Memory B cell (primary cell): ENCODE measurements around the gene CIBAR2.

ENCODE experiments used
- ATAC-seq: fragments of 150-1000 bp; cut with Tn5 transposase; 2 replicates; pipeline ENCODE4 v1.10.0; 2021; ENCODE audit warnings: low read depth, mild to moderate bottlenecking, moderate library complexity
- DNase-seq, 2 donors: peaks; one replicate each; pipeline ENCODE4 v3.0.0; 2022; ENCODE audit warnings: low spot score in 2 of 2
- H3K27ac Mint-ChIP-seq: one replicate; pipeline ENCODE4 v1.8.0; 2022; ENCODE audit warnings: mild to moderate bottlenecking, moderate library complexity, mixed read lengths
- H3K27me3 Mint-ChIP-seq: one replicate; pipeline ENCODE4 v1.8.0; 2022; ENCODE audit warnings: mixed read lengths
- H3K36me3 Mint-ChIP-seq: one replicate; pipeline ENCODE4 v1.8.0; 2022; ENCODE audit warnings: mild to moderate bottlenecking, mixed read lengths
- H3K4me1 Mint-ChIP-seq: one replicate; pipeline ENCODE4 v1.8.0; 2022; ENCODE audit warnings: mixed read lengths
- H3K4me3 Mint-ChIP-seq: one replicate; pipeline ENCODE4 v1.8.0; 2022; ENCODE audit warnings: mild to moderate bottlenecking, moderate library complexity, mixed read lengths
- H3K9me3 Mint-ChIP-seq: one replicate; pipeline ENCODE4 v1.8.0; 2022; ENCODE audit warnings: mixed read lengths

CIBAR2 gene

DNA sequence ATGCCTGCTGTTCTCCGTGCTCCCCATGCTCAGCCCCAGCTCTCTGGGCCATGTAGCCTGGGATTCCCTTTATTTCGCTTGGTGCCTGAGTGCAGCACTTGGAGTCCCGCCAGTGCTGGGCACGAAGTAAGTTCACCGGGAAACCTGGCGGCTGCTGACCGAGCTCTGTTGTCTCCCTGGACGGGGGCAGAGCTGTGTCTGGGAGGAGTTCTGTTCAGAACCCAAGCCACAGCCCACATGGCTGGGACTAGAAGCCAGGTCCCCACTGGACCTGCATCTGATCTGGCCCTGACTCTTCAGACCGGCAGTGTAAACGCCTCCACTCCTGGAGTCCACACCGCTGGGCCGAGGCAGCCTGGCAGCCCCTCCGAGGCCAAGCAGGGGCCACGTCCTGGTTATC lies 37.5 kb upstream of the CIBAR2 start:
- Mint-ChIP-seq H3K4me3 (no peak overlapping the region), H3K9me3 (no peaks in the 10 kb centered on the region), H3K27ac (no peak overlapping the region), H3K36me3 (no peaks in the 10 kb centered on the region), H3K27me3 (peaks cover 17% of the 10 kb centered on the region), H3K4me1 (peaks cover 6% of the 10 kb centered on the region)
- no peak for DNase-seq
- ATAC-seq = no peak

DNA sequence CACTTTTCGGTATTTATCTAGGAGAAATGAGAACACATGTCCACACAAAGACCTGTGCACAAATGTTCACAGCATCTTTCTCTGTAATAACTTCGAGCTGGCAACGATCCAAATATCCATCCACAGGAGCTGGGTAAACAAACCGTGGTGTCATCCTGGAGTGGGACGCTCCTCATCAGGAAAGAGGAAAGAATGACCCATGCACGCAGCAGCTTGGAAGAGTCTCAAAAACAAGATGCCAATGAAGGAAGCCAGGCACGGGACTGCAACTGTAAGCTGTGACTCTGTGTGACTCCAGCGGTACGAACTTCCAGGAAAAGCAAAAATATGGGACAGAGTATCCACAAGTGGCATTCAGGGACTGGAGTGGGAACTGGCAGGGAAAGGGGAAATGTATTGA lies 36.7 kb upstream of the CIBAR2 start:
- no peak for DNase-seq
- no peak for ATAC-seq
- Mint-ChIP-seq H3K4me1 (peaks cover 6% of the 10 kb centered on the region), H3K4me3 (no peak overlapping the region), H3K27me3 (peaks cover 18% of the 10 kb centered on the region), H3K36me3 (no peaks in the 10 kb centered on the region), H3K9me3 (no peaks in the 10 kb centered on the region), H3K27ac (no peak overlapping the region)

DNA sequence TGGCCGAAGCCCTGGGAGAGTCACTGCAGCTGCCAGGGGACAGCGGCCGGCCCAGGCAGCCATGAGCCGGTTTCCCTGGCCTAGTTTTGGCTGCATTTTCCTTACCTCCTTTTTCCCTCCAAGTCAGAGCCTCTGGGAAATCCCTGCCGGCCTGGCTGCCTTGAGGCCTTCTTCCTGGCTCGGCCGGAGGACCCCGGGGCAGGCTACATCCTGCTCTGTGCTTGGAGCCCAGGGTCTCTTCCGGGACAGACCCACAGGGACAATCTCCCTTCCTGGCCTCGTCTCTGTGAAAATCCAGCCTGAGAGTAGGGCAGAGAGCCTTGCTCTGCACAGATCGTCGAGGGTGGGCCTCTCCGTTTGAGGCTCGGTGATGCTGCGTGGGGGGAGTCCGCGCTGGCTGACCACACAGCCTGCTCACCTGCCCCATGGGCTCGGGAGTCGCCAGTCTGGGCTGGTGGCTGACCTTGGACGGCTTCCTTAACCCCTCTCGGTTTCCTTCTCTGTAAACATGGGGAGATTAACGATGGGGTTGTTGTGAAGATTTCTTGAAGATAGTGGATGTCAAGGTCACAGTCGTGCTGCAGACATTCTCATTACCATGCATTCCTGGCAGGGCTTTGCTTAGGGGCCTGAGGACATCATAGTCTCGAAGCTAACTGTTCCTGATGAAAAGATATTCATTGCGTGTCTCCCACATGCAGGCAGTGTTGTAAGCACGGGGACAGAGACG lies 34.8 kb upstream of the CIBAR2 start:
- no peaks in the 10 kb centered on the region for H3K36me3 Mint-ChIP-seq
- peaks cover 25% of the 10 kb centered on the region for H3K27me3 Mint-ChIP-seq
- H3K4me1 Mint-ChIP-seq = peaks cover 6% of the 10 kb centered on the region
- ATAC-seq = no peak
- no peak overlapping the region for H3K27ac Mint-ChIP-seq
- no peak for DNase-seq
- H3K4me3 Mint-ChIP-seq = no peak overlapping the region
- no peaks in the 10 kb centered on the region for H3K9me3 Mint-ChIP-seq

DNA sequence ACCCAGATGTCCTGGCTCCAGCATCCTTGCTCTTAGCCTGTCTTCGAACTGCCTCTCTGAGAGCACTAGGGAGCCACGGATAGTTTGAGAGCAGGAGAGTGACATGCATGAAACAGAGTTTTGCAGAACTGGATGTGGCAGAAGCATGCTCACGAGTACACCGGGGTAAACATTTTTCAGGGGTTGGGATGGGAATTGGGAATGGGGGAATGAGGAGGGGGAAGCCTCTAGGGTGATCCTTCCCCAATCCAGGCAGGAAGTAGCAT lies 34.2 kb upstream of the CIBAR2 start:
- Mint-ChIP-seq H3K4me3 (no peak overlapping the region), H3K27me3 (peaks cover 26% of the 10 kb centered on the region), H3K36me3 (no peaks in the 10 kb centered on the region), H3K4me1 (peaks cover 6% of the 10 kb centered on the region), H3K27ac (no peak overlapping the region), H3K9me3 (no peaks in the 10 kb centered on the region)
- ATAC-seq = no peak
- no peak for DNase-seq

GRCh38 chr16:85145734-85146531 lies 33.7 kb upstream of the CIBAR2 start:
- no peak for DNase-seq
- no peak overlapping the region for H3K27ac Mint-ChIP-seq
- H3K4me3 Mint-ChIP-seq = no peak overlapping the region
- peaks cover 22% of the 10 kb centered on the region for H3K27me3 Mint-ChIP-seq
- H3K4me1 Mint-ChIP-seq = peaks cover 3% of the 10 kb centered on the region
- H3K9me3 Mint-ChIP-seq = no peaks in the 10 kb centered on the region
- ATAC-seq = no peak
- H3K36me3 Mint-ChIP-seq = no peaks in the 10 kb centered on the region

- Mint-ChIP-seq H3K27ac (no peak overlapping the region), H3K9me3 (no peaks in the 10 kb centered on the region), H3K27me3 (peaks cover 16% of the 10 kb centered on the region), H3K36me3 (no peaks in the 10 kb centered on the region), H3K4me1 (no peaks in the 10 kb centered on the region), H3K4me3 (no peak overlapping the region)
- DNase-seq = no peak
- no peak for ATAC-seq
These were observed 32.9 kb upstream of the CIBAR2 start for GRCh38 chr16:85145188-85145587.

GRCh38 chr16:85144026-85144915 lies 32.0 kb upstream of the CIBAR2 start:
- ATAC-seq = no peak
- Mint-ChIP-seq H3K4me1 (no peaks in the 10 kb centered on the region), H3K36me3 (no peaks in the 10 kb centered on the region), H3K4me3 (no peak overlapping the region), H3K27ac (no peak overlapping the region), H3K9me3 (no peaks in the 10 kb centered on the region), H3K27me3 (peaks cover 23% of the 10 kb centered on the region)
- no peak for DNase-seq

DNA sequence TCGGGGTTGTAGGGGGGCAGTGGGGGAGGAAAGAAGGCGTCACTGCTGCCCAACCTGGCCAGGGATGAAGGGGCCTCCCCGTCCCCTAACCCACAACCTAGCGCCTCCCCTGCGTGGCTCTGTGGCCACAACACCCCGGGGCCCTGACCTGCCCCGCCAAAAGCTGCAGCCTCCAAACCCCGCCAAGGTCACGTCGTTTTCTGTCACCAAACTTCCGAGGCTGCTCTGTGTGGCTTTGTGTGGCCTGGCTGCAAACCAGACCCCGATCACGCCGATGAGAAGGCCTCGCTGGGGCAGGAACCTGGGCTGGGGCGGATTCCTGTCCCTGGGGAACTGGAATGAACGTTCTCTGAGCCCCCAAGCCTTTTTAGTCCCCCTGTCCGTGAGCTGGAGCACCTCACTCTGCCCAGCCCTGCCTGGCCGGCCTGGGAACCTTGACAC lies 30.5 kb upstream of the CIBAR2 start:
- H3K36me3 Mint-ChIP-seq = peaks cover under 1% of the 10 kb centered on the region
- no peak overlapping the region for H3K27ac Mint-ChIP-seq
- ATAC-seq (no peak), DNase-seq (no peak)
- peaks cover 31% of the 10 kb centered on the region for H3K27me3 Mint-ChIP-seq
- peaks cover 2% of the 10 kb centered on the region for H3K4me1 Mint-ChIP-seq
- no peaks in the 10 kb centered on the region for H3K9me3 Mint-ChIP-seq
- no peak overlapping the region for H3K4me3 Mint-ChIP-seq

DNA sequence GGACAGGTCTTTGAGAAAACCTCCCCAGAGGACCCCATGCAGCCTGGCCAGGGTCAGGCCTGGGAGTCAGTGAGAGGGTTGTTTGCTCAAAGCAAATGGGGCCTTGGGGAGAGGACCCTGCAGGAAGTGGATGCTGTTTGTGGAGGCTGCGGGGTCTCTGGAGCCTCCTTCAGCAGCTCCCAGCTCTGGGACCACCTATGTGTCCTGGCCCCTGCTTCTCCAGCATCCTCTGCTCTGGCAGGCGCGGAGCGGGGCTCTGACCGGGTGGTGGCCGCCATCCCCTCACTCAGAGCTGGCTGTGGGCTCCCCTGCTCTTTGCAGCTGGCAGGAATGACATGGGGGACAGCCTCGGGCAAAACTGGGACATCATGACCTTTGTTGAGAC lies 29.8 kb upstream of the CIBAR2 start:
- ATAC-seq (no peak), DNase-seq (no peak)
- H3K4me3 Mint-ChIP-seq = no peak overlapping the region
- peaks cover 5% of the 10 kb centered on the region for H3K4me1 Mint-ChIP-seq
- H3K27ac Mint-ChIP-seq = no peak overlapping the region
- peaks cover 30% of the 10 kb centered on the region for H3K27me3 Mint-ChIP-seq
- no peaks in the 10 kb centered on the region for H3K9me3 Mint-ChIP-seq
- H3K36me3 Mint-ChIP-seq = peaks cover 2% of the 10 kb centered on the region

DNA sequence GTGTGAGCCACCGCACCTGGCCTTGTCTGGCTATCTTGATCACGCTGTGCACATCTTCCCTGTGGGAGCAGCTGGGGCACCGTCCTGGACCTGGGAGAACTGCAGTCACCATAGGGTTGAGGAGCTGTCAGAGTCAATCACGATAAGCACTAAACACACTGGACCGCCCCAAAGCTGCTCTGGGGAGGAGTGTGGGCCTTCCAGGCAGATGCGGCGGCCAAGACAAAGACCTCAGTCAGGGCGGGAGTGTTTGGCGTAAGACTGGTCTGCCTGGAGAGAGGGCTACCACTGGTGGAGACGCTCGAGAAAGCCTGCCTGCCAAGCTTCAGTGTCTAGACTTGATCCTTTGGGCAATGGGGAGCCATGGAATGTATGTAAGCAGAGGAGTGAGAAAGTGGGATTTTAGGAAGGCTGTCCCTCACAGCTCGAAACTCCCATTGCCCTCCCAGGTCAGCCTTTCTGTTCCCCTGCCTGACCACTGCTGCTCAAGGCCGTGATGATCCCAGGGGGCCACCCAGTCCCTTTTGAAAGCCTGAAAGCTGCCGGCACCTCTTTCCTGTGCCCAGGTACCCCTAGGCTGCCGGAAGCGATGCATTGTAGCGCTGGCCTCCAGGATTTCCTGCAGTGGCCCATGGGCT lies 29.3 kb upstream of the CIBAR2 start:
- no peak for DNase-seq
- no peak for ATAC-seq
- Mint-ChIP-seq H3K4me3 (no peak overlapping the region), H3K9me3 (no peaks in the 10 kb centered on the region), H3K36me3 (peaks cover 2% of the 10 kb centered on the region), H3K27ac (no peak overlapping the region), H3K27me3 (peaks cover 30% of the 10 kb centered on the region), H3K4me1 (peaks cover 8% of the 10 kb centered on the region)

DNA sequence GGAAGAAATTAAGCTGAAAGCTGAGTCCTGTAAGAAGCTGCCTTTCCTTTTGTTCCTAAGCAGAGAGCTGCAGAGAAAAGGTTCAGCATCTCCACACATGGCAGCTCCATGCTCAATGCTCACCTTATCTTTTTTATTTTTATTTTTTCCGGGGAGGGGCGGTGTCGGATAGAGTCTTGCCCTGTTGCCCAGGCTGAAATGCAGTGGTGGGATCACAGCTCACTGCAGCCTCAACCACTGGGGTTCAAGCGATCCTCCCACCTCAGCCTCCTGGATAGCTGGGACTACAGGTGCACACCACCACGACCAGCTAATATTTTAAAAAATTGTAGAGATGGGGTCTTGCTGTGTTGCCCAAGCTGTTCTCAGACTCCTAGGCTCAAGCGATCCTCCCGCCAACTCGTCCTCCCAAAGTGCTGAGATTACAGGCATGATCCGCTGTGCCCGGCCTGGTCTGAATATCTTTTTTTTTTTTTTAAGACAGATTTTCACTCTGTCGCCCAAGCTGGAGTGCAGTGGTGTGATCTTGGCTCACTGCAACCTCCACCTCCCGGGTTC lies 28.3 kb upstream of the CIBAR2 start:
- peaks cover 30% of the 10 kb centered on the region for H3K27me3 Mint-ChIP-seq
- ATAC-seq (no peak), DNase-seq (no peak)
- no peaks in the 10 kb centered on the region for H3K9me3 Mint-ChIP-seq
- H3K4me1 Mint-ChIP-seq = peaks cover 11% of the 10 kb centered on the region
- H3K4me3 Mint-ChIP-seq = no peak overlapping the region
- H3K36me3 Mint-ChIP-seq = peaks cover 2% of the 10 kb centered on the region
- H3K27ac Mint-ChIP-seq = no peak overlapping the region

DNA sequence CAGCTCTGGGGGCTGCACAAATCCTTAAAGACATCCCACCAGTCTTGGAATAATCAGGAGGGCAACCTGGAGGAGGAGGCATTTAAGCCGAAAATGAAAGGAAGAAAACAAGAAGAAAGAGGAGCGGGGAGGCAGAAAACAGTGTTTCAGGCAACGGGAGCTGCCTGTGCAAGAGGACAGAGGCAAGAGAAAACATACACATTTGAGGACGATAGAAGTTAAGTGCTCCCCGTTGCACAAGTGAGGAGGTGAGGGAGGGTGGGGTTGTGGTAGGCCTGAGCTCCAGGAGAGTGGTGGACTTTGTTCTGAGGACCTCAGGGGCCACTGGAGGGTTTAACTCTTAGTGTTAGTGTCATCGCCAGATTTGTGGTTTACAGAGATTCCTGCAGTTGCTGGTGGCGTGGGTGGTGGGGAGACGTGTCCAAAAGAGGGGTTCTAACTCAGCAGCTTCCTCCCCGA lies 27.6 kb upstream of the CIBAR2 start:
- Mint-ChIP-seq H3K4me1 (peaks cover 11% of the 10 kb centered on the region), H3K9me3 (no peaks in the 10 kb centered on the region), H3K27ac (no peak overlapping the region), H3K36me3 (peaks cover 2% of the 10 kb centered on the region), H3K27me3 (peaks cover 27% of the 10 kb centered on the region), H3K4me3 (no peak overlapping the region)
- no peak for ATAC-seq
- no peak for DNase-seq

DNA sequence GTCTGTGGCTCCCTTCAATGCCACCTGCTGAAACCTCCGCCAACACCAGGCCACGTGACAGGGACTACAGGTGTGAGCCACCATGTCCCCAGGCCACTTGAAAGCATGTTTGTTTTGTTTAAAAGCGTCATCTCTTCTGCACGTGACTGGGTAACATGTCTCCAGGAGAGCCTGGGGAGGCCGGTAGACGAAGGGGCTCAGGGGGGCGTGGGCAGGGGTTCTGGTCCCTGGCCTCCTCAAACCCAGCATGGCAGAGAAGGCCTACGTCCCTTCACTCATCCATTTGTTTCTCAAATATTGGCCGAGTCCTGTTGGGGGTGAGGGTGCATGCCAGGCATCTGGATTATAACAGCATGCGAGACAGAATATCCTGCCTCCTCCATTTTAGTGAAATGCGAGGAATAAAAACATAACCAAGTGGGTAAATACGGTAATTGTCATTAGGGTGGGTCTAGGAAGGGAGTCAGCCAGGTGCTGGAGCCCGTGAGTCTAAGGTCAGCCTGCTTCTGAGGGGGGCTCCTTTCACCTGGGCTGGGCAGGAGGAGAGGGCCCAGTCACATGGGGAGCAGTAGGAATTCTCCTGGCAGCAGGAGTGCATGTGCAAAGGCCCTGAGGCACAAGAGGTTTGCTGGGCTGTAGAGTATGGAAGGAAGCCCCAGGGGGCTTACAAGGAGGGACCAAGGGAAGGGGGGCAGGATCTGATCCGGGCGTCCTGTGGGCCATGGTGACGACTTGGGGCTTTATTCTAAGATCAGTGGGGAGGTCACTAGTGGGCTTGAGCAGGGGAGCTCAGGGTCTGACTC lies 26.8 kb upstream of the CIBAR2 start:
- Mint-ChIP-seq H3K36me3 (peaks cover 2% of the 10 kb centered on the region), H3K4me1 (peaks cover 11% of the 10 kb centered on the region), H3K27me3 (peaks cover 27% of the 10 kb centered on the region), H3K27ac (no peak overlapping the region), H3K9me3 (no peaks in the 10 kb centered on the region), H3K4me3 (no peak overlapping the region)
- no peak for ATAC-seq
- no peak for DNase-seq
